Naive thymus-derived CD4-positive, alpha-beta T cell (primary cell): Measurements from ENCODE around the gene EBLN2. TPM values are rescaled to one million over a fixed set of nuclear protein-coding genes. Genes with fewer than 3 reads are reported as not detected.

Experiments
- ATAC-seq: fragments of 150-1000 bp; cut with Tn5 transposase; 2 replicates; pipeline ENCODE4 v1.10.0; 2021; ENCODE audit warnings: mild to moderate bottlenecking, moderate library complexity
- CTCF ChIA-PET: fragments of 350-600 bp; sonication (Branson Sonifier 250); formaldehyde crosslinking; loops from one replicate; lab custom pipeline; 2021; ENCODE audit warnings: antibody characterized with exemption; lab: Charles Lee
- POLR2A ChIA-PET: fragments of 350-600 bp; sonication (Branson Sonifier 250); formaldehyde crosslinking; loops from one replicate; lab custom pipeline; 2021; ENCODE audit warnings: antibody characterized with exemption, inconsistent platforms; lab: Charles Lee
- DNase-seq, 9 donors: peaks; one replicate each; pipeline versions ENCODE4 v3.0.0 to v3.0.0-alpha.2; 2020 to 2022; ENCODE audit warnings: mixed read lengths in 1 of 9
- H3K27ac ChIP-seq: one replicate; pipeline ENCODE4 v1.7.0; 2013; ENCODE audit warnings: mild to moderate bottlenecking, low read depth, low read length, moderate library complexity
- H3K27me3 ChIP-seq, 2 donors: one replicate each; pipeline ENCODE4 v1.7.0; 2013; ENCODE audit warnings: low read length in 2 of 2, mild to moderate bottlenecking in 2 of 2, moderate library complexity in 2 of 2; ENCODE audit not compliant: control insufficient read depth in 2 of 2, insufficient read depth in 2 of 2
- H3K36me3 ChIP-seq, 3 experiments: 1 replicate in 2 of 3; 2 replicates in 1 of 3; pipeline ENCODE4 v1.7.0; 2013; ENCODE audit warnings: low read length in 3 of 3, mild to moderate bottlenecking in 3 of 3, moderate library complexity in 1 of 3; ENCODE audit not compliant: insufficient read depth in 3 of 3, control insufficient read depth in 2 of 3
- H3K4me1 ChIP-seq, 2 donors: one replicate each; pipeline ENCODE4 v1.7.0; 2013; ENCODE audit warnings: low read length in 2 of 2, mild to moderate bottlenecking in 2 of 2, moderate library complexity in 1 of 2; ENCODE audit not compliant: control insufficient read depth in 2 of 2, insufficient read depth in 2 of 2
- H3K4me3 ChIP-seq: 2 replicates; pipeline ENCODE4 v1.7.0; 2013; ENCODE audit warnings: mild to moderate bottlenecking, low read length
- H3K9me3 ChIP-seq, 3 experiments: 1 replicate in 2 of 3; 2 replicates in 1 of 3; pipeline ENCODE4 v1.7.0; 2013; ENCODE audit warnings: low read length in 3 of 3; ENCODE audit not compliant: control insufficient read depth in 2 of 3
- H3K27ac Mint-ChIP-seq, 9 donors: one replicate each; pipeline ENCODE4 v1.8.0; 2020 to 2022; ENCODE audit warnings: mixed read lengths in 9 of 9, mild to moderate bottlenecking in 8 of 9, moderate library complexity in 5 of 9, inconsistent platforms in 2 of 9
- H3K27me3 Mint-ChIP-seq, 5 donors: one replicate each; pipeline ENCODE4 v1.8.0; 2021 to 2022; ENCODE audit warnings: mixed read lengths in 5 of 5, mild to moderate bottlenecking in 1 of 5
- H3K36me3 Mint-ChIP-seq, 5 donors: one replicate each; pipeline ENCODE4 v1.8.0; 2020 to 2022; ENCODE audit warnings: mixed read lengths in 5 of 5, mild to moderate bottlenecking in 3 of 5, inconsistent platforms in 1 of 5
- H3K4me1 Mint-ChIP-seq, 7 donors: one replicate each; pipeline ENCODE4 v1.8.0; 2020 to 2022; ENCODE audit warnings: mixed read lengths in 7 of 7, mild to moderate bottlenecking in 3 of 7, inconsistent platforms in 1 of 7
- H3K4me3 Mint-ChIP-seq, 10 donors: one replicate each; pipeline ENCODE4 v1.8.0; 2020 to 2022; ENCODE audit warnings: mild to moderate bottlenecking in 10 of 10, mixed read lengths in 10 of 10, moderate library complexity in 6 of 10, inconsistent platforms in 2 of 10
- H3K9me3 Mint-ChIP-seq, 11 donors: one replicate each; pipeline ENCODE4 v1.8.0; 2020 to 2022; ENCODE audit warnings: mixed read lengths in 11 of 11, mild to moderate bottlenecking in 4 of 11, inconsistent platforms in 1 of 11, moderate library complexity in 1 of 11
- intact Hi-C, 2 donors: fragments of 100-400 bp; cut with micrococcal nuclease; formaldehyde crosslinking; loops; one replicate each; pipeline ENCODE4 v1.15.1; 2023
- polyA plus RNA-seq, 2 donors: library from polyadenylated mRNA; unstranded; fragments of 300-500 nt; fragmentation: Illumina TruSeq; gene quantifications; one replicate each; pipeline ENCODE4 v1.2.3, GENCODE V29; 2021
- total RNA-seq, 6 experiments: library from RNA in 5 of 6; stranded (reverse) in 5 of 6; gene quantifications; 1 replicate in 5 of 6; 2 replicates in 1 of 6; pipeline ENCODE4 v1.2.3 and lab custom pipeline; 2021 to 2026

EBLN2 gene
- total and polyA plus RNA-seq, 7 experiments from 2014 or later: 1.1 to 12.9 (median 8.9) TPM

- Histone ChIP-seq H3K9me3 (no peaks in the 10 kb centered on the region), H3K4me3 (no peak overlapping the region), H3K36me3 (peaks cover 8 to 10% (median 10%) of the 10 kb centered on the region in 3 experiments), H3K27ac (no peak overlapping the region), H3K27me3 (no peaks in the 10 kb centered on the region), H3K4me1 (no peaks in the 10 kb centered on the region)
- ATAC-seq (no peak), DNase-seq (no peak)
- CTCF ChIA-PET: no interaction called here
- H3K27me3 Mint-ChIP-seq: no peaks in the 10 kb centered on the region
- no peak overlapping the region for H3K4me3 Mint-ChIP-seq
- peaks cover 4 to 14% (median 11%) of the 10 kb centered on the region in 5 donors for H3K36me3 Mint-ChIP-seq
- intact Hi-C loops: no loop called here
- POLR2A ChIA-PET: no interaction called here
- H3K9me3 Mint-ChIP-seq: no peaks in the 10 kb centered on the region
- no peak overlapping the region for H3K27ac Mint-ChIP-seq
- peaks cover 0 to 24% (median 19%) of the 10 kb centered on the region in 7 donors for H3K4me1 Mint-ChIP-seq
These were observed 7.7 kb downstream of the EBLN2 start for GRCh38 chr3:73069187-73069586.

DNA sequence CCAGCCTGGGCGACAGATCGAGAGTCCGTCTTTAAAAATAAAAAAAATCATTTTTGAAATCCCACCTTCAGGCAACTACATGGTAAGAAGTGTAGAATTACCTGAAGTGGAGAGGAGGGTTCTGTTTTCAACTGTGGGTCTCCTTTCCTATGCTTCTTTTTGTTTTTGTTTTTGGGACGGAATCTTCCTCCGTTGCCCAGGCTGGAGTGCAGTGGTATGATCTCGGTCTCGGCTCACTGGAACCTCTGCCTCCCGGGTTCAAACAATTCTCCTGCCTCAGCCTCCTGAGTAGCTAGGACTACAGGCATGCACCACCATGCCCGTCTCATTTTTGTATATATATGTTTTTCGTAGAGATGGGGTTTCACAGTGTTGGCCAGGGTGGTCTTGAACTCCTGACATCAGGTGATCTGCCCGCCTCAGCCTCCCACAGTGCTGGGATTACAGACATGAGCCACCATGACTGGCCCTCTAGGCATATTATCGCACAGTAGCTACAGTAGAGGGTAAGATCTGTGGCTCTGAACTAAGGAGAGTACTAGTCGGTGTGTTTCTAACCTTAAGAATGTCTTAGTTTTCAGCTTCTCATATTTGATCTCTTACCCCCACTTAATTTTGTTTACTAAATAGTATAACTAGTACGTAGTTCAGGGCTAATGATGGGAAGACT, 8.5 kb downstream of the EBLN2 start:
- ATAC-seq: no peak
- H3K4me1 Mint-ChIP-seq: peaks cover 0 to 28% (median 23%) of the 10 kb centered on the region in 7 donors
- POLR2A ChIA-PET: no interaction called here

DNA sequence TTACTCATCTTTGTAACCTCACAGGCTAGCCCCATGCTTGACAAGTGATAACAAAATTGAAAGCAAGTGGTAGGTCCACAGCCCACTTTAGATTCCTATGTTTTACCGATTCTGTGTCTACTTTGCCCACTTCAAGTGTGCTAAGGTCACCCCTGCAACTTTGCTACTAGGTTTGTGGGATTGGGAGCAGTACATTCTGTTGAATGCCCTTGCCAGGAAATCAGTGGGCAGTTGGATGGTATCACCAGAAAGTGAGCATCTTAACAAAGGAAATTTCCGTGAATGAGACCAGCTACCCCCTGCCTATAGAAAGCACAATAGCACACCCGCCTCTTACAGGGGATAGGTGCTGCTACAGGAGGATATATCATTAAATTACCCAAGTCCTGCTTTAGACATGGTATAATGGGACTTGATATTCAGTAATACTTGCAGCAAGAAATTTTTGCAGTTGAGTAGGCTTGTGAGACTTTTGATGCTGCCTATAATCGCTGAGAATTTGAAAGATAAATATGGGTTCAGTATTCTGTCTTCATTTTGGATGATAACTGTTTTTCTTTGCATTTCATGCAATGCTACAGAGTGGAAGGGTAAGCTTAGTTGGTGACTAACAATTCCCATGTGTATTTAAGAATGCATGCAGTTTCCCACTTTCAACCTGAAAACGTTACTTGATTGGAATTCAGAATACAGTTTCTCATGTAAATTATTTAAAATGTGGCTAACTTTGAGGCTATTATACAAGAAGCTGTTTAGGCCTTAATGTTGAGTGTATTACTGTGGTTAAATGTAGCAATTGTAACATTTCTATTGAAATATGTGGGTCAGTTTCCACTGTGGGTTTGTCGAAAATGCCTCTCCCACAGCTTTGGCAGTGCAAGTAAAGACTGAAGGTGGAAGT, 9.5 kb downstream of the EBLN2 start:
- Histone ChIP-seq H3K36me3 (no peaks in the 10 kb centered on the region), H3K27me3 (no peaks in the 10 kb centered on the region), H3K9me3 (no peaks in the 10 kb centered on the region), H3K27ac (no peak overlapping the region), H3K4me3 (no peak overlapping the region), H3K4me1 (no peaks in the 10 kb centered on the region)
- Mint-ChIP-seq H3K4me1 (peaks cover 0 to 28% (median 23%) of the 10 kb centered on the region in 7 donors), H3K27ac (peak overlapping the region in 3 of 9 donors; percentile 39 to 59 (median 56)), H3K27me3 (no peaks in the 10 kb centered on the region), H3K4me3 (no peak overlapping the region), H3K36me3 (peaks cover 0 to 1% (median 0%) of the 10 kb centered on the region in 5 donors), H3K9me3 (no peaks in the 10 kb centered on the region)
- ChIA-PET CTCF (interaction anchor here (1.1 kb wide), 1 partner anchor 15 kb away, joined by 3 read pairs; no protein-coding TSS in a partner anchor), POLR2A (no interaction called here)
- DNase-seq (no peak), ATAC-seq (no peak)
- intact Hi-C loops: loop anchor here in 1 of 2 donors (5.0 kb wide), 1 partner anchor 224 kb away; the partner anchor contains the start of gene SHQ1

More for the DNA sequence above, 8.5 kb downstream of the EBLN2 start:
- no peaks in the 10 kb centered on the region for H3K27me3 ChIP-seq
- H3K4me1 ChIP-seq: no peaks in the 10 kb centered on the region
- Mint-ChIP-seq H3K36me3 (peaks cover 4 to 7% (median 4%) of the 10 kb centered on the region in 5 donors), H3K4me3 (no peak overlapping the region), H3K27me3 (no peaks in the 10 kb centered on the region), H3K27ac (no peak overlapping the region), H3K9me3 (no peaks in the 10 kb centered on the region)
- H3K9me3 ChIP-seq: no peaks in the 10 kb centered on the region
- CTCF ChIA-PET: interaction anchor here (0.5 kb wide), 1 partner anchor 19 kb away, joined by 4 read pairs; no protein-coding TSS in a partner anchor
- no peak overlapping the region for H3K4me3 ChIP-seq
- DNase-seq: no peak
- intact Hi-C loops: loop anchor here in 1 of 2 donors (5.0 kb wide), 1 partner anchor 223 kb away; the partner anchor contains the start of gene SHQ1
- no peak overlapping the region for H3K27ac ChIP-seq
- H3K36me3 ChIP-seq: peaks cover 1 to 3% (median 3%) of the 10 kb centered on the region in 3 experiments

DNA sequence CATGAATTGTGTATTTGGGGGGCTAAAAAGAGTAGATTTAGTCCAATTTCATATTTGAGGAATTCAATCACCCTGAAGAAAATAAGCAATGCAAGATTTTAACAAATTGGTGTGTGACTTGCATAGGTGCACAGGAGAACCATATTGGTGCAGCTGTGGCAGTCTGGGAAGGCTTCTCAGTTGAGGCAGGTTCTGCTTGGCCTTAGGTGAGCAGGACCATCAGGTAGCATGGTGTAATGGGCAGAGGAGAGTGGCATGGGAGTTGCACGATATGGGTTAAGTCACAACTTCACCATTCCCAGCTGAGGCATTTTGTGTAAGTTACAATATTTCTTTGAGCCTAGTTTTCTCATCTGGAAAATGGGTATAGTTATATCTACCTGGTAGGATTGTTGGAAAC, 10.5 kb downstream of the EBLN2 start:
- H3K9me3 ChIP-seq: no peaks in the 10 kb centered on the region
- Mint-ChIP-seq H3K27me3 (no peaks in the 10 kb centered on the region), H3K36me3 (no peaks in the 10 kb centered on the region), H3K4me1 (peaks cover 0 to 28% (median 23%) of the 10 kb centered on the region in 7 donors), H3K27ac (peak overlapping the region in 2 of 9 donors; percentile 11 to 18), H3K9me3 (no peaks in the 10 kb centered on the region), H3K4me3 (no peak overlapping the region)
- H3K4me1 ChIP-seq: no peaks in the 10 kb centered on the region
- H3K27me3 ChIP-seq: no peaks in the 10 kb centered on the region
- DNase-seq: no peak
- H3K4me3 ChIP-seq: no peak overlapping the region
- POLR2A ChIA-PET: no interaction called here
- H3K36me3 ChIP-seq: no peaks in the 10 kb centered on the region
- no peak for ATAC-seq
- H3K27ac ChIP-seq: no peak overlapping the region
- intact Hi-C loops: loop anchor here in 1 of 2 donors (5.0 kb wide), 1 partner anchor 225 kb away; the partner anchor contains the start of gene SHQ1
- CTCF ChIA-PET: no interaction called here

GRCh38 chr3:73072634-73073033, 11.2 kb downstream of the EBLN2 start:
- H3K4me1 ChIP-seq: no peaks in the 10 kb centered on the region
- no peak for ATAC-seq
- POLR2A ChIA-PET: no interaction called here
- intact Hi-C loops: loop anchor here in 1 of 2 donors (5.0 kb wide), 1 partner anchor 225 kb away; the partner anchor contains the start of gene SHQ1
- Mint-ChIP-seq H3K36me3 (no peaks in the 10 kb centered on the region), H3K4me3 (no peak overlapping the region), H3K4me1 (peaks cover 0 to 28% (median 23%) of the 10 kb centered on the region in 7 donors), H3K27me3 (no peaks in the 10 kb centered on the region), H3K9me3 (no peaks in the 10 kb centered on the region), H3K27ac (peak overlapping the region in 3 of 9 donors; percentile 18 to 64 (median 30))
- CTCF ChIA-PET: interaction anchor here (0.8 kb wide), 1 partner anchor 14 kb away, joined by 3 read pairs; no protein-coding TSS in a partner anchor
- no peak overlapping the region for H3K4me3 ChIP-seq
- H3K27ac ChIP-seq: no peak overlapping the region
- DNase-seq: no peak
- no peaks in the 10 kb centered on the region for H3K27me3 ChIP-seq
- no peaks in the 10 kb centered on the region for H3K9me3 ChIP-seq
- no peaks in the 10 kb centered on the region for H3K36me3 ChIP-seq

- CTCF ChIA-PET: interaction anchor here (0.8 kb wide), 1 partner anchor 13 kb away, joined by 3 read pairs; no protein-coding TSS in a partner anchor
- peaks cover 0 to 28% (median 23%) of the 10 kb centered on the region in 7 donors for H3K4me1 Mint-ChIP-seq
- peak overlapping the region in 1 of 10 donors; percentile 18 for H3K4me3 Mint-ChIP-seq
- Histone ChIP-seq H3K27ac (no peak overlapping the region), H3K4me3 (no peak overlapping the region), H3K27me3 (no peaks in the 10 kb centered on the region), H3K36me3 (no peaks in the 10 kb centered on the region), H3K9me3 (no peaks in the 10 kb centered on the region), H3K4me1 (no peaks in the 10 kb centered on the region)
- H3K27ac Mint-ChIP-seq: peak overlapping the region in 2 of 9 donors; percentile 51 to 64
- H3K36me3 Mint-ChIP-seq: no peaks in the 10 kb centered on the region
- ATAC-seq (no peak), DNase-seq (no peak)
- intact Hi-C loops: loop anchor here in 1 of 2 donors (5.0 kb wide), 1 partner anchor 226 kb away; the partner anchor contains the start of gene SHQ1
- H3K9me3 Mint-ChIP-seq: no peaks in the 10 kb centered on the region
- no peaks in the 10 kb centered on the region for H3K27me3 Mint-ChIP-seq
- POLR2A ChIA-PET: no interaction called here
These were observed 11.7 kb downstream of the EBLN2 start for GRCh38 chr3:73073091-73073707.
